Measurements from ENCODE around the gene AOPEP.

GRCh38 chr9:95085036-95085770 is 358.7 kb downstream of the AOPEP start:
- TF ChIP-seq CTCF (IDR thresholded peaks at IDR 0.05) (no peak), POLR2AphosphoS5 (IDR thresholded peaks at IDR 0.05; ENCODE audit: low read depth, low read length) (no peak), SIN3A (IDR thresholded peaks at IDR 0.05; ENCODE audit: borderline replicate concordance, insufficient read depth, low read depth, low read length) (no peak)

All from Panc1 (cell line).